Activated CD8-positive, alpha-beta T cell treated with anti-CD3 and anti-CD28 coated beads for 36 hours (primary cell): Measurements from ENCODE around the gene DCAF10. TPM values are rescaled to one million over a fixed set of nuclear protein-coding genes. Genes with fewer than 3 reads are reported as not detected.
"Not testable (repeated sequence)": the region's sequence is repeated elsewhere in the genome, so short reads cannot be mapped to it uniquely, and the experiment has no call there.

ENCODE experiments used
- ATAC-seq: fragments of 200-7000 bp; cut with Tn5 transposase; one replicate; pipeline ENCODE4 v1.10.0; 2021; ENCODE audit warnings: mild to moderate bottlenecking, moderate library complexity
- CTCF ChIA-PET: fragments of 350-600 bp; sonication (Branson Sonifier 250); formaldehyde crosslinking; loops from one replicate; lab custom pipeline; 2021; ENCODE audit warnings: antibody characterized with exemption; lab: Charles Lee
- POLR2A ChIA-PET: fragments of 350-600 bp; sonication (Branson Sonifier 250); formaldehyde crosslinking; loops from one replicate; lab custom pipeline; 2021; ENCODE audit warnings: antibody characterized with exemption; lab: Charles Lee
- DNase-seq: peaks from one replicate; pipeline ENCODE4 v3.0.0-alpha.2; 2020
- H3K27ac Mint-ChIP-seq: one replicate; pipeline ENCODE4 v1.8.0; 2021; ENCODE audit warnings: mild to moderate bottlenecking, mixed read lengths
- H3K27me3 Mint-ChIP-seq: one replicate; pipeline ENCODE4 v1.8.0; 2021; ENCODE audit warnings: mixed read lengths
- H3K36me3 Mint-ChIP-seq: one replicate; pipeline ENCODE4 v1.8.0; 2021; ENCODE audit warnings: low read depth, mixed read lengths
- H3K4me1 Mint-ChIP-seq: one replicate; pipeline ENCODE4 v1.8.0; 2021; ENCODE audit warnings: low read depth, mixed read lengths
- H3K4me3 Mint-ChIP-seq: one replicate; pipeline ENCODE4 v1.8.0; 2021; ENCODE audit warnings: mild to moderate bottlenecking, moderate library complexity, mixed read lengths
- H3K9me3 Mint-ChIP-seq: one replicate; pipeline ENCODE4 v1.8.0; 2021; ENCODE audit warnings: mixed read lengths
- intact Hi-C: fragments of 100-400 bp; cut with micrococcal nuclease; formaldehyde crosslinking; loops from one replicate; pipeline ENCODE4 v1.10.0; 2022
- total RNA-seq, 2 experiments: library from RNA; stranded (reverse); gene quantifications; one replicate each; pipeline ENCODE4 v1.2.3, GENCODE V29; 2021
- TF ChIP-seq, protein P1 (sequence below): fragments of 200-600 bp; IDR thresholded peaks from one replicate; pipeline ENCODE4 v1.8.0; 2022; ENCODE audit warnings: antibody characterized with exemption, mild to moderate bottlenecking

DCAF10 gene, protein sequence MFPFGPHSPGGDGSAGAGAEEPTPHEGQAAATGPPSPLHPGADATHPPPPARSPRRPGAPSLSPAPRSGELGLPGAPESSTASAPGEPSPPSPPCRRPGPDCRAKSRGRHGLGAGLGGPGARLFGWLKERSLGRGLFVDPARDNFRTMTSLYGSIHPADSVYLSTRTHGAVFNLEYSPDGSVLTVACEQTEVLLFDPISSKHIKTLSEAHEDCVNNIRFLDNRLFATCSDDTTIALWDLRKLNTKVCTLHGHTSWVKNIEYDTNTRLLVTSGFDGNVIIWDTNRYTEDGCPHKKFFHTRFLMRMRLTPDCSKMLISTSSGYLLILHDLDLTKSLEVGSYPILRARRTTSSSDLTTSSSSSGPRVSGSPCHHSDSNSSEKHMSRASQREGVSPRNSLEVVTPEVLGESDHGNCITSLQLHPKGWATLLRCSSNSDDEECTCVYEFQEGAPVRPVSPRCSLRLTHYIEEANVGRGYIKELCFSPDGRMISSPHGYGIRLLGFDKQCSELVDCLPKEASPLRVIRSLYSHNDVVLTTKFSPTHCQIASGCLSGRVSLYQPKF
- 10 to 100 TPM; 14.7 to 15.2 TPM for total RNA-seq

DNA sequence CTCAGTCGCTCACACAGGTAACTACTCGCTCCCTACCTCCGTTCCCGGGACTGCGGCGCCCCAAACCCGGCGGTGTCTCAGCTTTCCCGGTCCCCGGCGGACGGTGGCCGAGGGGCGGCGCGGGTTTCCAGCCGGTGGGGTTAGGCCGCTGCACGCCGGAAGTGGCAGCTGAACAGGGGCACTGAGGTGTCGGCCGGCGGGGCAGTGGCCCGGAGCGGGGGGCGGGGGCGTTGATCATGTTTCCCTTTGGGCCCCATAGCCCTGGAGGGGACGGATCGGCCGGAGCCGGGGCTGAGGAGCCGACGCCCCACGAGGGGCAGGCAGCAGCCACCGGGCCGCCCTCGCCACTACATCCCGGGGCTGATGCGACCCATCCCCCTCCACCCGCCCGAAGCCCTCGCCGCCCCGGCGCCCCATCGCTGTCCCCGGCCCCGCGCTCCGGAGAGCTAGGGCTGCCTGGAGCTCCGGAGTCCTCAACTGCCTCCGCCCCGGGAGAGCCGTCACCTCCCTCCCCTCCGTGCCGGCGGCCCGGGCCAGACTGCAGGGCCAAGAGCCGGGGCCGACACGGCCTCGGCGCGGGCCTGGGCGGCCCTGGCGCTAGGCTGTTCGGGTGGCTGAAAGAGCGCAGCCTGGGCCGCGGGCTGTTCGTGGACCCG lies at the start of gene DCAF10:
DCAF10 (plus strand) TSS at position 167 of the 656 bp plus-strand sequence; CDS start at position 237, 70 bp downstream.
- intact Hi-C loops = no loop called here
- peak within 1 kb of the TSS; percentile 93 for H3K4me3 Mint-ChIP-seq
- DNase-seq (peak; percentile 88), ATAC-seq (peak; percentile 89)
- peaks cover 36% of the 10 kb centered on the region for H3K4me1 Mint-ChIP-seq
- ChIA-PET CTCF (interaction anchor here (0.6 to 1.0 kb wide), 2 partner anchors 10 to 15 kb away, joined by 3 read pairs; partner anchors contain the start of gene EXOSC3), POLR2A (interaction anchor here (0.6 to 3.0 kb wide), 10 partner anchors 10 to 775 kb away, joined by 3 to 29 read pairs (median 3); partner anchors contain the start of gene EXOSC3)
- H3K36me3 Mint-ChIP-seq = peaks cover 9% of the 10 kb centered on the region
- H3K9me3 Mint-ChIP-seq = no peaks in the 10 kb centered on the region
- TF ChIP-seq, protein P1, sequence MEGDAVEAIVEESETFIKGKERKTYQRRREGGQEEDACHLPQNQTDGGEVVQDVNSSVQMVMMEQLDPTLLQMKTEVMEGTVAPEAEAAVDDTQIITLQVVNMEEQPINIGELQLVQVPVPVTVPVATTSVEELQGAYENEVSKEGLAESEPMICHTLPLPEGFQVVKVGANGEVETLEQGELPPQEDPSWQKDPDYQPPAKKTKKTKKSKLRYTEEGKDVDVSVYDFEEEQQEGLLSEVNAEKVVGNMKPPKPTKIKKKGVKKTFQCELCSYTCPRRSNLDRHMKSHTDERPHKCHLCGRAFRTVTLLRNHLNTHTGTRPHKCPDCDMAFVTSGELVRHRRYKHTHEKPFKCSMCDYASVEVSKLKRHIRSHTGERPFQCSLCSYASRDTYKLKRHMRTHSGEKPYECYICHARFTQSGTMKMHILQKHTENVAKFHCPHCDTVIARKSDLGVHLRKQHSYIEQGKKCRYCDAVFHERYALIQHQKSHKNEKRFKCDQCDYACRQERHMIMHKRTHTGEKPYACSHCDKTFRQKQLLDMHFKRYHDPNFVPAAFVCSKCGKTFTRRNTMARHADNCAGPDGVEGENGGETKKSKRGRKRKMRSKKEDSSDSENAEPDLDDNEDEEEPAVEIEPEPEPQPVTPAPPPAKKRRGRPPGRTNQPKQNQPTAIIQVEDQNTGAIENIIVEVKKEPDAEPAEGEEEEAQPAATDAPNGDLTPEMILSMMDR = no peak
- no peaks in the 10 kb centered on the region for H3K27me3 Mint-ChIP-seq
- peak within 1 kb of the TSS; percentile 89 for H3K27ac Mint-ChIP-seq

DNA sequence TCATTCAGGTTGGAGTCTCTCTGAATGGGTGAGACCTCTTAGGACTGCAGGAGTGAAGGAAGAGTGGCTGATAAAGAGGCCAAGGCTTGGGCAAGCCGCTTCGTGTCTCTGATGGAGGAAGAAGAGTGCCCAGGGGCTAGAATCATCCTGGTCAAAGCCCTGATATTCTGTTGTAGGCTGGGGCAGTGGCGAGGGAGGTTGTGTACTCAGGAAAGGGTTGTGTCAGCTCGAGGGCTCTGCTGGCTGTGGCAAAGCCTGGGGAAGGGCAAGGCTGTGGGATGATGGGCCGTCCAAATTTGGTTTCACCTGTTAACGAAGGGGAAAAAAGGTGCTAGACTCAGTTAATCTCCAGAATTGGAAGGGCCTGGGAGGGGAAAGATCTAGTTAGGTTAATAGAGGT lies 49.4 kb upstream of the DCAF10 start:
- CTCF ChIA-PET = no interaction called here
- TF ChIP-seq, protein P1 = no peak
- POLR2A ChIA-PET = no interaction called here
- peaks cover 18% of the 10 kb centered on the region for H3K4me1 Mint-ChIP-seq
- H3K27ac Mint-ChIP-seq = no peak overlapping the region
- H3K27me3 Mint-ChIP-seq = no peaks in the 10 kb centered on the region
- ATAC-seq (no peak), DNase-seq (no peak)
- intact Hi-C loops = no loop called here
- peaks cover 2% of the 10 kb centered on the region for H3K9me3 Mint-ChIP-seq
- no peak overlapping the region for H3K4me3 Mint-ChIP-seq
- H3K36me3 Mint-ChIP-seq = peaks cover 4% of the 10 kb centered on the region

DNA sequence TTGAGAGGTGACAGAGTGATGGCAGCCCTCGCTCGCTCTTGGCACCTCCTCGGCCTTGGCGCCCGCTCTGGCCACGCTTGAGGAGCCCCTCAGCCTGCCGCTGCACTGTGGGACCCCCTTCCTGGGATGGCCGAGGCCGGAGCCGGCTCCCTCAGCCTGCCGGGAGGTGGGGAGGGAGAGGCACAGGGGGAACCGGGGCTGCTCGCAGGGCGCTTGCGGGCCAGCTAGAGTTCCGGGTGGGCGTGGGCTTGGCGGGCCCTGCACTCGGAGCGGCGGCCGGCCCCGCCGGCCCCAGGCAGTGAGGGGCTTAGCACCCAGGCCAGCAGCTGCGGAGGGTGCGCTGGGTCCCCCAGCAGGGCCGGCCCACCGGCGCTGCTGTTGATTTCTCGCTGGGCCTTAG lies 48.9 kb upstream of the DCAF10 start:
- H3K9me3 Mint-ChIP-seq, H3K4me3 Mint-ChIP-seq, H3K27ac Mint-ChIP-seq, ATAC-seq, H3K27me3 Mint-ChIP-seq, DNase-seq, H3K36me3 Mint-ChIP-seq: not testable (repeated sequence)
- intact Hi-C loops = loop anchor here (2.0 kb wide), 1 partner anchor 31 kb away; no protein-coding TSS in a partner anchor
- POLR2A ChIA-PET = interaction anchor here (2.3 kb wide), 1 partner anchor 33 kb away, joined by 14 read pairs; the partner anchor contains the start of gene EXOSC3
- CTCF ChIA-PET = interaction anchor here (1.5 kb wide), 1 partner anchor 151 kb away, joined by 4 read pairs; no protein-coding TSS in a partner anchor
- peaks cover 18% of the 10 kb centered on the region for H3K4me1 Mint-ChIP-seq

DNA sequence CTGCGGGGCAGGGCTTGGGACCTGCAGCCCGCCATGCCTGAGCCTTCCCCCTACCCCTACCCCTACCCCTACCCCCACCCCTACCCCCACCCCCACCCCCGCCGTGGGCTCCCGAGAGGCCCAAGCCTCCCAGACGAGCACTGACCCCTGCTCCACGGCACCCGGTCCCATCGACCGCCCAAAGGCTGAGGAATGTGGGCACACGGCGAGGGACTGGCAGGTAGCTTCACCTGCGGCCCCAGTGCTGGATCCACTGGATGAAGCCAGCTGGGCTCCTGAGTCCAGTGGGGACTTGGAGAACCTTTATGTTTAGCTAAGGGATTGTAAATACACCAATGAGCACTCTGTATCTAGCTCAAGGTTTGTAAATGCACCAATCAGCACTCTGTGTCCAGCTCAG lies 48.5 kb upstream of the DCAF10 start:
- not testable (repeated sequence) for H3K4me3 Mint-ChIP-seq, H3K27ac Mint-ChIP-seq, H3K9me3 Mint-ChIP-seq, H3K27me3 Mint-ChIP-seq, ATAC-seq, DNase-seq, H3K36me3 Mint-ChIP-seq
- CTCF ChIA-PET = interaction anchor here (0.8 to 1.5 kb wide), 2 partner anchors 82 to 151 kb away, joined by 3 to 4 read pairs; no protein-coding TSS in a partner anchor
- intact Hi-C loops = loop anchor here (2.0 kb wide), 1 partner anchor 31 kb away; no protein-coding TSS in a partner anchor
- POLR2A ChIA-PET = interaction anchor here (2.3 kb wide), 1 partner anchor 32 kb away, joined by 14 read pairs; the partner anchor contains the start of gene EXOSC3
- H3K4me1 Mint-ChIP-seq = peaks cover 21% of the 10 kb centered on the region

DNA sequence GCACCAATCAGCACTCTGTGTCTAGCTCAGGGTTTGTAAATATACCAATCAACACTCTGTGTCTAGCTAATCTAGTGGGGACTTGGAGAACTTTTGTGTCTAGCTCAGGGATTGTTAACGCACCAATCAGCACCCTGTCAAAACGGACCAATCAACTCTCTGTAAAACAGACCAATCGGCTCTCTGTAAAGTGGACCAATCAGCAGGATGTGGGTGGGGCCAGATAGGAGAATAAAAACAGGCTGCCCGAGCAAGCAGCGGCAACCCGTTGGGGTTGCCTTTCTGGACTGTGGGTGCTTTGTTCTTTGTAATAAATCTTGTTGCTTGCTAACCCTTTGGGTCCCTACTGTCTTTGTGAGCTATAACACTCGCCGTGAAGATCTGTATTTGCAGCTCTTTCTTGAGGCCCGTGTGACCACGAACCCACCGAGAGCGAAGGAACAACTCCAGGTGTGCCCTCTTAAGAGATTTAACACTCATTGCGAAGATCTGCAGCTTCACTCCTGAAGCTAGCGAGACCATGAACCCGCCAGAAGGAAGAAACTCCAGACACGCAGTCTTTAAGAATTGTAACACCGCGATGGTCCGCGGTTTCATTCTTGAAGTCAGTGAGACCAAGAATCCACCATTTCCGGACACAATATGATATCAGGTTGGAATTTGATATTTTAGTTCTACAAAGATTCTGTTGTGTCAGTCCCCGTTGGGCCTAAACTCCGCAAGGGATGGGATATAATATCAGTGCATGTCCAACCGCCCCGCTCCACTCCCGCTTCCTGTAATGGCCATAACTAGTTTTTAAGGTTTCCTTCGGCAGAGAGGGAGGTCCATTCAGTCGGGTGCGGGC lies 47.7 kb upstream of the DCAF10 start:
- peak overlapping the region; percentile 94 for H3K4me3 Mint-ChIP-seq
- no peak for ATAC-seq
- POLR2A ChIA-PET = interaction anchor here (0.6 to 2.3 kb wide), 3 partner anchors 32 to 267 kb away, joined by 3 to 14 read pairs (median 4); partner anchors contain the start of genes EXOSC3, POLR1E and TOMM5

More for the DNA sequence above, 47.7 kb upstream of the DCAF10 start:
- peaks cover 4% of the 10 kb centered on the region for H3K36me3 Mint-ChIP-seq
- DNase-seq = peak; percentile 54
- CTCF ChIA-PET = interaction anchor here (0.8 to 1.5 kb wide), 3 partner anchors 81 to 407 kb away, joined by 3 to 4 read pairs (median 4); no protein-coding TSS in a partner anchor
- peak overlapping the region; percentile 93 for H3K27ac Mint-ChIP-seq
- TF ChIP-seq, protein P1 = no peak
- peaks cover 2% of the 10 kb centered on the region for H3K9me3 Mint-ChIP-seq
- no peaks in the 10 kb centered on the region for H3K27me3 Mint-ChIP-seq
- H3K4me1 Mint-ChIP-seq = peaks cover 22% of the 10 kb centered on the region
- intact Hi-C loops = loop anchor here (2.0 kb wide), 1 partner anchor 30 kb away; no protein-coding TSS in a partner anchor
